C4-2B (cell line): ENCODE results near the gene HBD.

Experiments used
- ZFX ChIP-seq: fragments of 450-650 bp; IDR thresholded peaks from 2 replicates; pipeline ENCODE4 v1.6.1; 2017
- TF ChIP-seq, protein P1 (sequence below): fragments of 450-650 bp; conservative IDR thresholded peaks from 2 replicates; pipeline ENCODE4 v1.5.1; 2017; ENCODE audit warnings: mild to moderate bottlenecking

DNA sequence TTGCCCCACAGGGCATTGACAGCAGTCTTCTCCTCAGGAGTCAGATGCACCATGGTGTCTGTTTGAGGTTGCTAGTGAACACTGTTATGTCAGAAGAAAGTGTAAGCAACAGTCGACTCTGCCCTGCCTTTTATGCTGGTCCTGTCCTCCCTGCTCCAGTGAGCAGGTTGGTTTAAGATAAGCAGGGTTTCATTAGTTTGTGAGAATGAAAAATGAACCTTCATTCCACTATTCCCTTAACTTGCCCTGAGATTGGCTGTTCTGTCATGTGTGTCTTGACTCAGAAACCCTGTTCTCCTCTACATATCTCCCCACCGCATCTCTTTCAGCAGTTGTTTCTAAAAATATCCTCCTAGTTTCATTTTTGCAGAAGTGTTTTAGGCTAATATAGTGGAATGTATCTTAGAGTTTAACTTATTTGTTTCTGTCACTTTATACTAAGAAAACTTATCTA, at the start of gene HBD:
- TF ChIP-seq, protein P1, sequence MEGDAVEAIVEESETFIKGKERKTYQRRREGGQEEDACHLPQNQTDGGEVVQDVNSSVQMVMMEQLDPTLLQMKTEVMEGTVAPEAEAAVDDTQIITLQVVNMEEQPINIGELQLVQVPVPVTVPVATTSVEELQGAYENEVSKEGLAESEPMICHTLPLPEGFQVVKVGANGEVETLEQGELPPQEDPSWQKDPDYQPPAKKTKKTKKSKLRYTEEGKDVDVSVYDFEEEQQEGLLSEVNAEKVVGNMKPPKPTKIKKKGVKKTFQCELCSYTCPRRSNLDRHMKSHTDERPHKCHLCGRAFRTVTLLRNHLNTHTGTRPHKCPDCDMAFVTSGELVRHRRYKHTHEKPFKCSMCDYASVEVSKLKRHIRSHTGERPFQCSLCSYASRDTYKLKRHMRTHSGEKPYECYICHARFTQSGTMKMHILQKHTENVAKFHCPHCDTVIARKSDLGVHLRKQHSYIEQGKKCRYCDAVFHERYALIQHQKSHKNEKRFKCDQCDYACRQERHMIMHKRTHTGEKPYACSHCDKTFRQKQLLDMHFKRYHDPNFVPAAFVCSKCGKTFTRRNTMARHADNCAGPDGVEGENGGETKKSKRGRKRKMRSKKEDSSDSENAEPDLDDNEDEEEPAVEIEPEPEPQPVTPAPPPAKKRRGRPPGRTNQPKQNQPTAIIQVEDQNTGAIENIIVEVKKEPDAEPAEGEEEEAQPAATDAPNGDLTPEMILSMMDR: no peak
- no peak for TF ChIP-seq ZFX
